CD1c-positive myeloid dendritic cell (primary cell): ENCODE data around the gene TET2.

Experiments
- DNase-seq: peaks from one replicate; pipeline ENCODE4 v3.0.0-alpha.2; 2016; ENCODE audit errors: extremely low spot score

Gene TET2

GRCh38 chr4:105140684-105141490 lies 5.8 kb upstream of the TET2 start:
- peak; percentile 38 for DNase-seq

- peak; percentile 95 for DNase-seq
Observed at GRCh38 chr4:105145156-105145902, 1.3 kb upstream of the TET2 start.

GRCh38 chr4:105145903-105146275 lies 787 bp upstream of the TET2 start:
- DNase-seq = peak; percentile 59

DNA sequence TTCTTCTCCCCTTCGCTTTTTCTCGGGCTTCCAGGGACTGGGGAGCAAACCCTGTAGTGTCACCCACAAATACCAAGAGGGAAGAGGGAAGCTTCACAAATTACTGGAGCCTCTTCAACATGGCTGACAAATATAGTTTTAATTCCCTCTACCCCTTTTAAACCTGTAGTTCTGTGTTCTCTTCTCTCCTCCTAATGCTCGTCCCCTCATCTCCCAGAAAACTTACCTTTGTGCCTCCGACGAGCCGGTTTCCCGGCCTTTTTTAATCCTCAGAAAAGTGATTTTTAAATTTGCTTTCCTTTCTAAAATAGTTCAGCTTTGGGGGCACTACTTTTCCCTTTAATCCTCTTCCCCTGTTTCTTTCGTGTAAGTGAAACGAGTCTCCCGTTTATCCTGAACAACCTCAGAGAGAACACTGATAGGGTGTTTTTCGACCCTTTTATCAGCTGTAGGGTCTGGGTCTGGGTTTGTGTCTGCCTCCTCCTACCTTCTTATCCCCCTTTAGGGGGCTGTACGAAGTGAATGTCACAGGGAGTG lies 408 bp downstream of the TET2 start:
- DNase-seq = no peak

GRCh38 chr4:105147553-105148161 lies 981 bp downstream of the TET2 start:
- peak; percentile 73 for DNase-seq

DNA sequence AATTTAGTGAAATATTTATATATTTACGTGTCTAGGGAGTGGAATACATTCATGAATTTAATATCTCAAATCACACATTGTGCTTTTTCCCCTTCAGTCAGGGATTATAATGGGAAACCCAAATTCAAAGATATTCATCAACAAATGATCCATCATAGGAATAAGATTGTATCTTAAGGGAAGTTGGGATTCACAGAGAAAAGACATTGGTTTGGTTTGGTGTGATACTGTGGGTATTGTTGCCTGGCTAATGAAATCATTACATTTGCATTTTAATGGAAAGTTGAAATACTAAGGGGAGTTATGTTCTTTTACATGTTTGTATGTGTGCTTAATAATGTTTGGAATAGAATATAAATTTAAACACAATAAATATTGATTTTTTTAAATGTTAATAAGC lies 1.7 kb downstream of the TET2 start:
- DNase-seq = no peak

DNA sequence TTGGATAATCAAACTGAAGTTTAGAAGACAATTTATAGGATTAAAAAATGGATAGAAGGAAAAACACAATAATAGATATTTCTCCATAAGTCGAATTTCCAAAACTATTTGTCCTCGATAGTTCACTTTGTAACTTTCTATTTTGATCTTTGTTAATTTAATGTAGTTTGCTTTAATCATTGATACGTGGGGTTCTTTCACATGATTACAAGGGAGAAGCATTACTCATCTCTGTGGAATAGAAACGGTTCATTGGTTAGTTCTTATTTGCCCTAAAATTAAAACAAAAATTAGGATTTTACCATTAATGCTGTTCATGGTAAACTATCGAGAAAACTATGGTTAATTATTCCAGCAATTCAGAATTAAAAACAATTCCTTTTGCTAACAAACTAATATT lies 2.1 kb downstream of the TET2 start:
- peak; percentile 37 for DNase-seq

- peak; percentile 69 for DNase-seq
Observed at GRCh38 chr4:105149771-105150170, 3.1 kb downstream of the TET2 start.

DNA sequence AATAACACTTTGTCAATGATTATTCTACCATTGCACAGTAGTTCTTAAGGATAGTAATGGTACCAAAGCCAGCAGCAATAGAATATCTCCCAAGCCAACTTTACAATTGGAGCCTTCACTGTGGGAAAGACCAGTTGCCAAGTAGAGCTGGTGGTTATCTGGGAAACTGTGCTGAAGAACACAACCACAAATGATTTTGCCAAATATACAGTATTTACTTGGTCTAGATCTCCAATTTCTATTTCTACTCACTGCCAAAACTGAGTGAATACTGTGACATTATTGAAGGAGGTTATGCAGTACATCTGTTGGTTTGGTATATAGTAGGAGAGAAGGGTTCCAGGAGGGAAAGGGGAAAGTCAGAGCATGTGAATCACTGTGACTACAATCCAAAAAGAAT lies 3.8 kb downstream of the TET2 start:
- no peak for DNase-seq

DNA sequence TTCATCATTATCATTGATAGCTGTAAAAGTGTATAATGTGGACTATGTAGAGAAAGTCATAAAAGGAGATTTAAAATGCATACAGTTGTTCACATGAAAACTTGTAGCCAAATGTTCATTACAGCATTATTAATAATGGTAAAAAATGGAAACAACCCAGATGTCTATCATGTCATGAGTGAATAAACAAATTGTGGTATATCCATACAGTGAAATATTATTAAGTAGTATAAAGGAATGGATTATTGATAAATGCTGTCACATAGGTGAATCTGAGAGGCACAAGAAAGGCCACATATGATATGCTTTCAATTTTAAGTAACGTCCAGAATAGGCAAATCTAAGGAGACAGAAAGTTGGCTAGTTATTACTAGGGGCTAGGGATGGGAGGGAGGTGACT lies 7.1 kb downstream of the TET2 start:
- DNase-seq = no peak

DNA sequence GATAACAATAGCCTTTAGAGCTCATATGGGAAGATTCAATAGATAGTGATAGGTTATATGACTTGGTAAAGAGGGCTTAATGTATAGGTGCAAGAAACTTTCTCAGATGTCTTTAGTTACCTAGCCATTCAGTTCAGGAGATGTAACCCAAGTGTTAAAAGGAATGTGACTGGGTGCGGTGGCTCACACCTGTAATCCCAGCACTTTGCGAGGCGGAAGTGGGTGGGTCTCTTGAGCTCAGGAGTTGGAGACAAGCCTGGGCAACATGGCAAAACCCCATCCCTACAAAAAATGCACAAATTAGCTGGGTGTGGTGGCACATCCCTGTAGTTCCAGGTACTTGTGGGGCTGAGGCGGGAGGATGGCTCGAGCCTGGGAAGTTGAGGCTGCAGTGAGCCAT lies 7.9 kb downstream of the TET2 start:
- DNase-seq = no peak

- no peak for DNase-seq
Observed at GRCh38 chr4:105155426-105155825, 8.8 kb downstream of the TET2 start.

GRCh38 chr4:105158837-105159236 lies 12.2 kb downstream of the TET2 start:
- DNase-seq = peak; percentile 40

GRCh38 chr4:105162123-105162796 lies 15.6 kb downstream of the TET2 start:
- DNase-seq = no peak

DNA sequence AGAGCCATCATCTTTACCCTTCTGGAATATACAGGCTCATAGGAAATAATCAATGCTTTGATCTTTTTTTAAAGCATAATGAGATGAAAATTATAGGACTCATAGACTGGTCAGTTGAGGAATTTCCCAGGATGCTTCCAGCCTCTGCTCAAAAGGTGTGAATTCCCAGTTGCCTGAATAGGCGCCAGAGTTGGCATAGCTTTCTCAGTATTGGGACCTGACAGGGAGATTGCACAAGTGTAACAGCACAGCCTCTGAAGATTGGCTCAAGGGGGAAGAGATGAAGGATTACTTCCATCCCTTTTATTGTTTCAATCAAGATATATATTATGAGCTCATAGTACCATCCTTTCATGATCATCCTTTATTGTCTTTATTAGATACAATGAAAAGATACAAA lies 17.9 kb downstream of the TET2 start:
- no peak for DNase-seq

DNA sequence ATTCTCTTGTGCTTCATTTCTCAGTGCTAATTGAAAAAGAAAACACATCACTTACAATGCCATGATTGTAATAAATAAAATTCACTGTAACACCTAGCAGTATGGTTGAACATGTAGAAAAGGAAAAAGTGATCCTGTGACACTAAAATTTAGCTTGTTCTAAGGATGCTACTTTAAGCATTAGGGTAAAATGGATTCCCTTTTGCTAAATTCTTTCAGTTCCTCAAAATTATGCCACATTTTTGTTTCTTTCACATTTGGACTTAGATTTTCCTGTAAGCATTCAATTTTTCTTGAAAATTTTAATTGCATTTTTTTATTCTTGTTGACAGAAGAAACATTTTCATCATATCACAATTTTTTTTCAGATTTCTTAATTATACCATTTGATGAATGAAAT lies 19.4 kb downstream of the TET2 start:
- peak; percentile 47 for DNase-seq

- peak; percentile 39 for DNase-seq
Observed at GRCh38 chr4:105170711-105171110, 24.0 kb downstream of the TET2 start.

GRCh38 chr4:105171912-105172311 lies 25.2 kb downstream of the TET2 start:
- no peak for DNase-seq

GRCh38 chr4:105174098-105174497 lies 27.4 kb downstream of the TET2 start:
- DNase-seq = no peak

GRCh38 chr4:105179539-105180401 lies 33.1 kb downstream of the TET2 start:
- no peak for DNase-seq

- no peak for DNase-seq
Observed at GRCh38 chr4:105181259-105181658, 34.6 kb downstream of the TET2 start.
